Measurements from ENCODE around the gene DOC2A.
A peak's percentile ranks its signal among the peaks of the same experiment; 100 is the strongest.

The DOC2A gene

GRCh38 chr16:30005341-30006094, 5.3 kb downstream of the DOC2A start:
- DNase-seq (ENCODE audit: low spot score), result peak; percentile 46

- no peak for DNase-seq (ENCODE audit: low spot score)
These were observed 6.0 kb downstream of the DOC2A start for GRCh38 chr16:30004811-30005242.

- DNase-seq (ENCODE audit: low spot score), result no peak
These were observed 6.4 kb downstream of the DOC2A start for GRCh38 chr16:30004424-30004776.

GRCh38 chr16:30003670-30004423, 7.0 kb downstream of the DOC2A start:
- DNase-seq (ENCODE audit: low spot score), result no peak

- DNase-seq (ENCODE audit: low spot score), result no peak
These were observed 8.0 kb downstream of the DOC2A start for GRCh38 chr16:30002614-30003346.

- DNase-seq (ENCODE audit: low spot score), result no peak
These were observed 9.8 kb downstream of the DOC2A start for GRCh38 chr16:30000735-30001631.

GRCh38 chr16:29999605-30000004, 11.2 kb downstream of the DOC2A start:
- no peak for DNase-seq (ENCODE audit: low spot score)

- DNase-seq (ENCODE audit: low spot score), result no peak
These were observed 14.0 kb downstream of the DOC2A start for GRCh38 chr16:29996766-29997250.

GRCh38 chr16:29995911-29996765, 14.7 kb downstream of the DOC2A start, which contains the start of gene INO80E:
Gene INO80E, plus strand, starts transcription at chr16:29996241. Its CDS starts 70 bp downstream, at chr16:29996311.
- DNase-seq (ENCODE audit: low spot score), result peak; percentile 98

GRCh38 chr16:29995324-29995910, 15.4 kb downstream of the DOC2A start, which contains the start of gene HIRIP3:
Gene HIRIP3, minus strand, starts transcription at chr16:29995617. Its CDS starts 12 bp downstream, at chr16:29995605.
- peak; percentile 86 for DNase-seq (ENCODE audit: low spot score)

- peak; percentile 74 for DNase-seq (ENCODE audit: low spot score)
These were observed 16.1 kb downstream of the DOC2A start for GRCh38 chr16:29994600-29995323.

- DNase-seq (ENCODE audit: low spot score), result no peak
These were observed 16.8 kb downstream of the DOC2A start for GRCh38 chr16:29993903-29994599.

GRCh38 chr16:29993191-29993902, 17.5 kb downstream of the DOC2A start:
- DNase-seq (ENCODE audit: low spot score), result no peak

GRCh38 chr16:29992344-29992967, 18.4 kb downstream of the DOC2A start:
- no peak for DNase-seq (ENCODE audit: low spot score)

GRCh38 chr16:29991571-29991904, 19.3 kb downstream of the DOC2A start:
- no peak for DNase-seq (ENCODE audit: low spot score)

GRCh38 chr16:29990883-29991570, 19.8 kb downstream of the DOC2A start:
- DNase-seq (ENCODE audit: low spot score), result no peak

- DNase-seq (ENCODE audit: low spot score), result no peak
These were observed 20.8 kb downstream of the DOC2A start for GRCh38 chr16:29990034-29990433.
